K562 (cell line): ENCODE measurements around the gene CASP7. TPM values are rescaled to one million over a fixed set of nuclear protein-coding genes. Genes with fewer than 3 reads are reported as not detected.

Experiments
- ATAC-seq: fragments of 200-7000 bp; cut with Tn5 transposase; 3 replicates; pipeline ENCODE4 v1.9.1; 2020; ENCODE audit warnings: moderate library complexity
- BruUV-seq: library from RNA; stranded (reverse); fragments of 400-500 nt; replicated peaks from 2 replicates; lab custom pipeline; 2021; lab: Mats Ljungman, UMichigan
- CTCF ChIA-PET: fragments of 300-600 bp; formaldehyde crosslinking; extraction: SDS; loops from one replicate; lab custom pipeline; 2021; ENCODE audit warnings: low intra/inter-chr PET ratio; lab: Yijun Ruan, JAX
- POLR2A ChIA-PET: fragments of 300-600, 350-650 bp; sonication (Branson Sonifier 250); formaldehyde crosslinking; extraction: SDS; loops from one replicate; lab custom pipeline; 2021; ENCODE audit warnings: antibody characterized with exemption, inconsistent platforms; lab: Yijun Ruan, JAX
- DNase-seq, 4 experiments: peaks; one replicate each; pipeline versions ENCODE4 v3.0.0 to v3.0.0-alpha.2; 2011 to 2018; ENCODE audit warnings: low spot score in 3 of 4, mixed read lengths in 3 of 4; ENCODE audit errors: extremely low read depth in 1 of 4
- FAIRE-seq: peaks from 2 replicates; lab custom pipeline; 2011; peaks lifted over from hg19 to GRCh38; lab: Jason Lieb, UNC
- H2AFZ ChIP-seq: 2 replicates; pipeline ENCODE4 v1.6.0; 2011; ENCODE audit warnings: low read depth, low read length, control low read depth, inconsistent platforms
- H3K27ac ChIP-seq: fragments of 200-600 bp; 3 replicates; pipeline ENCODE4 v1.8.0; 2011; ENCODE audit warnings: low read depth, mild to moderate bottlenecking, control low read depth, inconsistent platforms, low read length, moderate library complexity, mixed read lengths; ENCODE audit errors: extremely low read depth
- H3K27me3 ChIP-seq, 2 experiments: fragments of 300-600 bp in 1 of 2; 2 replicates in 1 of 2; 3 replicates in 1 of 2; pipeline versions ENCODE4 v1.6.0 to v1.8.0; 2011; ENCODE audit warnings: inconsistent platforms in 2 of 2, low read length in 2 of 2, mild to moderate bottlenecking in 1 of 2, mixed read lengths in 1 of 2, moderate library complexity in 1 of 2; ENCODE audit not compliant: control insufficient read depth in 2 of 2, insufficient read depth in 2 of 2
- H3K36me3 ChIP-seq: fragments of 300-600 bp; 3 replicates; pipeline ENCODE4 v1.8.0; 2011; ENCODE audit warnings: mild to moderate bottlenecking, low read length, inconsistent platforms; ENCODE audit not compliant: control insufficient read depth, insufficient read depth
- H3K4me1 ChIP-seq, 2 experiments: fragments of 200-600 bp in 1 of 2; replicated peaks in 1 of 2; 2 replicates in 1 of 2; 3 replicates in 1 of 2; pipeline versions ENCODE4 v1.5.1 to v1.8.0; 2011; ENCODE audit warnings: inconsistent platforms in 2 of 2, low read length in 2 of 2, mild to moderate bottlenecking in 1 of 2, mixed read lengths in 1 of 2, moderate library complexity in 1 of 2; ENCODE audit not compliant: control insufficient read depth in 2 of 2, insufficient read depth in 2 of 2
- H3K4me2 ChIP-seq: 2 replicates; pipeline ENCODE4 v1.6.1; 2011; ENCODE audit warnings: low read length, control low read depth, inconsistent platforms, mixed read lengths; ENCODE audit not compliant: insufficient read depth
- H3K4me3 ChIP-seq: fragments of 200-600 bp; sonication (generic), shearing (Covaris generic); 2 replicates; pipeline ENCODE4 v1.5.1; 2016; ENCODE audit warnings: control low read depth, inconsistent platforms
- H3K79me2 ChIP-seq: fragments of 200-600 bp; 3 replicates; pipeline ENCODE4 v1.8.0; 2011; ENCODE audit warnings: low read length, inconsistent platforms; ENCODE audit not compliant: control insufficient read depth, insufficient read depth
- H3K9ac ChIP-seq, 2 experiments: 2 replicates each; pipeline versions ENCODE4 v1.6.0 to v1.6.1; 2011; ENCODE audit warnings: low read depth in 2 of 2, low read length in 2 of 2, control low read depth in 1 of 2, inconsistent platforms in 1 of 2, mild to moderate bottlenecking in 1 of 2, mixed read lengths in 1 of 2; ENCODE audit not compliant: insufficient read depth in 1 of 2
- H3K9me1 ChIP-seq: one replicate; pipeline ENCODE4 v1.6.0; 2011; ENCODE audit warnings: inconsistent platforms, mild to moderate bottlenecking, low read length, moderate library complexity; ENCODE audit not compliant: control insufficient read depth, insufficient read depth
- H3K9me3 ChIP-seq: replicated peaks from 2 replicates; pipeline ENCODE4 v1.5.1; 2011; ENCODE audit warnings: low read depth, low read length, inconsistent platforms; ENCODE audit not compliant: control insufficient read depth, insufficient read depth
- H4K20me1 ChIP-seq: replicated peaks from 2 replicates; pipeline ENCODE4 v1.6.1; 2011; ENCODE audit warnings: low read length, inconsistent platforms, mixed read lengths; ENCODE audit not compliant: control insufficient read depth, insufficient read depth
- ASH1L ChIP-seq: fragments of 450-650 bp; IDR thresholded peaks from 2 replicates; pipeline ENCODE4 v1.6.1; 2018; ENCODE audit warnings: borderline replicate concordance, mild to moderate bottlenecking, low read depth; ENCODE audit not compliant: partially characterized antibody
- CEBPB ChIP-seq: fragments of 450-650 bp; IDR thresholded peaks from 2 replicates; pipeline ENCODE4 v1.6.1; 2016; ENCODE audit warnings: missing genetic modification characterization, missing compliant biosample characterization
- DACH1 ChIP-seq: fragments of 450-650 bp; IDR thresholded peaks from 2 replicates; pipeline ENCODE4 v1.6.1; 2018; ENCODE audit not compliant: partially characterized antibody
- GATAD2B ChIP-seq: fragments of 450-650 bp; IDR thresholded peaks from 2 replicates; pipeline ENCODE4 v1.6.1; 2017; ENCODE audit warnings: mild to moderate bottlenecking, borderline replicate concordance
- NFYB ChIP-seq: IDR thresholded peaks from 2 replicates; pipeline ENCODE4 v1.6.1; 2011; ENCODE audit warnings: mild to moderate bottlenecking, moderate library complexity; ENCODE audit not compliant: insufficient read length; ENCODE audit errors: extremely low read depth
- RBM15 ChIP-seq: fragments of 200-400 bp; formaldehyde crosslinking; IDR thresholded peaks from 2 replicates; pipeline ENCODE4 v1.6.1; 2018; ENCODE audit warnings: mild to moderate bottlenecking, low read length, moderate library complexity; ENCODE audit not compliant: insufficient read depth
- SMARCA5 ChIP-seq: fragments of 450-650 bp; IDR thresholded peaks from 2 replicates; pipeline ENCODE4 v1.6.1; 2016
- SRF ChIP-seq, 2 experiments: fragments of 250-450, 450-650 bp in 1 of 2; sonication (Bioruptor Pico) in 1 of 2; sonication (generic) in 1 of 2; formaldehyde crosslinking; IDR thresholded peaks; 2 replicates each; pipeline versions ENCODE4 v1.5.0 to v1.5.1; 2020 to 2022; ENCODE audit warnings: mild to moderate bottlenecking in 1 of 2, missing genetic modification reagents in 1 of 2
- TRIM24 ChIP-seq, 2 experiments: fragments of 450-650 bp; IDR thresholded peaks; 2 replicates each; pipeline ENCODE4 v1.6.1; 2016
- ZNF133 ChIP-seq: fragments of 250-450 bp; sonication (Bioruptor Pico); IDR thresholded peaks from 2 replicates; pipeline ENCODE4 v1.4.0; 2020; ENCODE audit warnings: mild to moderate bottlenecking
- ZNF140 ChIP-seq: fragments of 250-450 bp; sonication (Bioruptor Pico); IDR thresholded peaks from 2 replicates; pipeline ENCODE4 v1.8.0; 2021; ENCODE audit warnings: moderate library complexity, mild to moderate bottlenecking, inconsistent platforms
- ZNF764 ChIP-seq: fragments of 250-450 bp; sonication (Bioruptor Pico); IDR thresholded peaks from 2 replicates; pipeline ENCODE4 v1.4.0; 2020; ENCODE audit warnings: low read depth, mild to moderate bottlenecking, moderate library complexity
- WGBS: fragments of 100-300 bp; shearing (Covaris generic); methylation state at CpG from one replicate; pipeline ENCODE4 v1.1.6; 2016; ENCODE audit warnings: low coverage, mixed read lengths; ENCODE audit not compliant: insufficient coverage; ENCODE audit errors: missing lambda C conversion rate; 5-methylcytosine and 5-hydroxymethylcytosine counted together
- in situ Hi-C: fragments of 300-500 bp; cut with MboI; formaldehyde crosslinking; loops from 4 replicates; pipeline ENCODE4 v1.15.0; 2018; ENCODE audit warnings: inconsistent platforms, mixed read lengths
- intact Hi-C: fragments of 100-400 bp; cut with micrococcal nuclease; formaldehyde crosslinking; loops from 2 replicates; pipeline ENCODE4 v1.14.2; 2022
- polyA plus RNA-seq, 8 experiments: library from polyadenylated mRNA; depleted of rRNA in 4 of 8; stranded (reverse) in 5 of 8; unstranded in 3 of 8; fragments of >200 nt; fragmentation: Nextera tagmentation in 2 of 8; fragmentation: Illumina TruSeq in 1 of 8; extraction: Ambion mirVana in 2 of 8; extraction: Trizol in 1 of 8; gene quantifications; 2 replicates each; pipeline versions ENCODE4 v1.2.1 to v1.2.3, GENCODE V29; 2011 to 2014; ENCODE audit warnings: inconsistent platforms in 1 of 8, missing spikeins in 1 of 8
- total RNA-seq, 7 experiments: library from RNA; depleted of rRNA in 6 of 7; stranded (reverse); fragments of >200 nt in 6 of 7; fragmentation: Illumina TruSeq in 2 of 7; extraction: Trizol in 2 of 7; gene quantifications; 2 replicates each; pipeline versions ENCODE4 v1.2.1 to v1.2.3, GENCODE V29; 2011 to 2021; ENCODE audit warnings: low replicate concordance in 1 of 7
- TF ChIP-seq, protein P1 (sequence below): fragments of 250-450 bp; sonication (Bioruptor Pico); IDR thresholded peaks from 2 replicates; pipeline ENCODE4 v1.8.0; 2022; ENCODE audit warnings: moderate library complexity, mild to moderate bottlenecking, inconsistent platforms
- TF ChIP-seq, protein P2 (sequence below), 2 experiments: IDR thresholded peaks; 2 replicates each; pipeline ENCODE4 v1.6.1; 2011; ENCODE audit warnings: borderline replicate concordance in 1 of 2, control low read depth in 1 of 2, low read depth in 1 of 2, low read length in 1 of 2, mild to moderate bottlenecking in 1 of 2, mixed read lengths in 1 of 2, moderate library complexity in 1 of 2; ENCODE audit not compliant: insufficient read depth in 1 of 2, insufficient read length in 1 of 2, poor library complexity in 1 of 2, severe bottlenecking in 1 of 2; ENCODE audit errors: extremely low read depth in 1 of 2
- TF ChIP-seq, protein P3 (sequence below): fragments of 250-450 bp; sonication (Bioruptor Pico); IDR thresholded peaks from 2 replicates; pipeline ENCODE4 v1.4.0; 2020

CASP7 gene
- total and polyA plus RNA-seq, 9 of the 15 experiments (the other 6 are each of a cell fraction or from before 2014, with no cell fraction given), result 2.2 to 23.3 (median 9.0) TPM

DNA sequence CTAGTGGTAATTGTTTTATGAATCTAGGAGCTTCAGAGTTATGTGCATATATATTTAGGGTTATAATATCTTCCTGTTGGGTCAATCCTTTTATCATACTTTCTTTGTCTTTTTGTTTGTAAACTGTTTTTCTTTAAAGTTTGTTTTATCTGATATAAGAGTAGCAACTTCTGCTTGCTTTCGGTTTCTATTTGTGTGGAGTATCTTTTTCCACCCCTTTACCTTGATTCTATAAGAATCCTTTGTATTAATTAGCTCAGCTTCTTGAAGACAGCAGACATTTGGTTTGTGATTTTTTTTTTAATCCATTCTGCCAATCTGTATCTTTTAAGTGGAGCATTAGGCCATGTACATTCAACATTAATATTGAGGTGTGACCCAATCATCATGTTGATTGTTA, 9.3 kb downstream of the CASP7 start (continued):
- no peak for TF ChIP-seq GATAD2B
- no peak for TF ChIP-seq SMARCA5
- TF ChIP-seq TRIM24 (IDR thresholded peaks at IDR 0.05), result no peak

DNA sequence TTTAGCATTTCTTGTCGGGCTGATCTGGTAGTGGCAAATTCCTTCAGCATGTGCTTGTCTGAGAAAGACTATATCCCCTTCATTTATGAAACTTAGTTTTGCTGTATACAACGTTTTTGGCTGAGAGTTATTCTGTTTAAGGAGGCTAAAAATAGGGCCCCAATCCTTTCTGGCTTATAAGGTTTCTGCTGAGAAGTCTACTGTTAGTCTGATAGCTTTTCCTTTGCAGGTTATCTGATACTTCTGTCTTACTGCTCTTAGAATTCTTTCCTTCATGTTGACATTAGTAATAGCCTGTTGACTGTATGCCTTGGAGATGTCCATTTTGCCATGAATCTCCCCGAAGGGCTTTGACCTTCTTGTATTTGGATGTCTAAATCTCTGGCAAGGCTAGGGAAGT, 9.9 kb downstream of the CASP7 start:
- WGBS, result 5% methylated on average over 3 of the region's 3 CpGs
- no peak overlapping the region for H3K9ac ChIP-seq
- in situ Hi-C loops, result no loop called here
- H3K9me3 ChIP-seq, result no peaks in the 10 kb centered on the region
- H2AFZ ChIP-seq, result no peak overlapping the region
- no peak overlapping the region for H3K4me2 ChIP-seq
- ATAC-seq, result no peak
- intact Hi-C loops, result no loop called here
- no peaks in the 10 kb centered on the region for H3K36me3 ChIP-seq
- CTCF ChIA-PET, result no interaction called here
- no peaks in the 10 kb centered on the region for H3K9me1 ChIP-seq
- H3K4me1 ChIP-seq, result no peaks in the 10 kb centered on the region
- FAIRE-seq, result no peak
- H3K27me3 ChIP-seq, result no peaks in the 10 kb centered on the region
- no peak for DNase-seq
- no peaks in the 10 kb centered on the region for H4K20me1 ChIP-seq
- H3K27ac ChIP-seq, result no peak overlapping the region
- POLR2A ChIA-PET, result no interaction called here
- no peaks in the 10 kb centered on the region for H3K79me2 ChIP-seq
- BruUV-seq, result no TSS peak
- H3K4me3 ChIP-seq, result no peak overlapping the region
- TF ChIP-seq, protein P1, sequence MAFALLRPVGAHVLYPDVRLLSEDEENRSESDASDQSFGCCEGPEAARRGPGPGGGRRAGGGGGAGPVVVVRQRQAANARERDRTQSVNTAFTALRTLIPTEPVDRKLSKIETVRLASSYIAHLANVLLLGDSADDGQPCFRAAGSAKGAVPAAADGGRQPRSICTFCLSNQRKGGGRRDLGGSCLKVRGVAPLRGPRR (CRISPR knock-in tag), result no peak
- no peak for TF ChIP-seq RBM15
- no peak for TF ChIP-seq SRF (CRISPR knock-in tag; IDR thresholded peaks at IDR 0.05)
- no peak for TF ChIP-seq ZNF764
- TF ChIP-seq ASH1L, result no peak
- no peak for TF ChIP-seq ZNF133 (CRISPR knock-in tag)
- TF ChIP-seq, protein P2, sequence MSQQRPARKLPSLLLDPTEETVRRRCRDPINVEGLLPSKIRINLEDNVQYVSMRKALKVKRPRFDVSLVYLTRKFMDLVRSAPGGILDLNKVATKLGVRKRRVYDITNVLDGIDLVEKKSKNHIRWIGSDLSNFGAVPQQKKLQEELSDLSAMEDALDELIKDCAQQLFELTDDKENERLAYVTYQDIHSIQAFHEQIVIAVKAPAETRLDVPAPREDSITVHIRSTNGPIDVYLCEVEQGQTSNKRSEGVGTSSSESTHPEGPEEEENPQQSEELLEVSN (IDR thresholded peaks at IDR 0.05; ENCODE audit: borderline replicate concordance in 1 of 2, extremely low read depth in 1 of 2, insufficient read depth in 1 of 2, insufficient read length in 1 of 2, low read depth in 1 of 2, low read length in 1 of 2, poor library complexity in 1 of 2, severe bottlenecking in 1 of 2), result no peak
- TF ChIP-seq DACH1, result no peak
- TF ChIP-seq, protein P3, sequence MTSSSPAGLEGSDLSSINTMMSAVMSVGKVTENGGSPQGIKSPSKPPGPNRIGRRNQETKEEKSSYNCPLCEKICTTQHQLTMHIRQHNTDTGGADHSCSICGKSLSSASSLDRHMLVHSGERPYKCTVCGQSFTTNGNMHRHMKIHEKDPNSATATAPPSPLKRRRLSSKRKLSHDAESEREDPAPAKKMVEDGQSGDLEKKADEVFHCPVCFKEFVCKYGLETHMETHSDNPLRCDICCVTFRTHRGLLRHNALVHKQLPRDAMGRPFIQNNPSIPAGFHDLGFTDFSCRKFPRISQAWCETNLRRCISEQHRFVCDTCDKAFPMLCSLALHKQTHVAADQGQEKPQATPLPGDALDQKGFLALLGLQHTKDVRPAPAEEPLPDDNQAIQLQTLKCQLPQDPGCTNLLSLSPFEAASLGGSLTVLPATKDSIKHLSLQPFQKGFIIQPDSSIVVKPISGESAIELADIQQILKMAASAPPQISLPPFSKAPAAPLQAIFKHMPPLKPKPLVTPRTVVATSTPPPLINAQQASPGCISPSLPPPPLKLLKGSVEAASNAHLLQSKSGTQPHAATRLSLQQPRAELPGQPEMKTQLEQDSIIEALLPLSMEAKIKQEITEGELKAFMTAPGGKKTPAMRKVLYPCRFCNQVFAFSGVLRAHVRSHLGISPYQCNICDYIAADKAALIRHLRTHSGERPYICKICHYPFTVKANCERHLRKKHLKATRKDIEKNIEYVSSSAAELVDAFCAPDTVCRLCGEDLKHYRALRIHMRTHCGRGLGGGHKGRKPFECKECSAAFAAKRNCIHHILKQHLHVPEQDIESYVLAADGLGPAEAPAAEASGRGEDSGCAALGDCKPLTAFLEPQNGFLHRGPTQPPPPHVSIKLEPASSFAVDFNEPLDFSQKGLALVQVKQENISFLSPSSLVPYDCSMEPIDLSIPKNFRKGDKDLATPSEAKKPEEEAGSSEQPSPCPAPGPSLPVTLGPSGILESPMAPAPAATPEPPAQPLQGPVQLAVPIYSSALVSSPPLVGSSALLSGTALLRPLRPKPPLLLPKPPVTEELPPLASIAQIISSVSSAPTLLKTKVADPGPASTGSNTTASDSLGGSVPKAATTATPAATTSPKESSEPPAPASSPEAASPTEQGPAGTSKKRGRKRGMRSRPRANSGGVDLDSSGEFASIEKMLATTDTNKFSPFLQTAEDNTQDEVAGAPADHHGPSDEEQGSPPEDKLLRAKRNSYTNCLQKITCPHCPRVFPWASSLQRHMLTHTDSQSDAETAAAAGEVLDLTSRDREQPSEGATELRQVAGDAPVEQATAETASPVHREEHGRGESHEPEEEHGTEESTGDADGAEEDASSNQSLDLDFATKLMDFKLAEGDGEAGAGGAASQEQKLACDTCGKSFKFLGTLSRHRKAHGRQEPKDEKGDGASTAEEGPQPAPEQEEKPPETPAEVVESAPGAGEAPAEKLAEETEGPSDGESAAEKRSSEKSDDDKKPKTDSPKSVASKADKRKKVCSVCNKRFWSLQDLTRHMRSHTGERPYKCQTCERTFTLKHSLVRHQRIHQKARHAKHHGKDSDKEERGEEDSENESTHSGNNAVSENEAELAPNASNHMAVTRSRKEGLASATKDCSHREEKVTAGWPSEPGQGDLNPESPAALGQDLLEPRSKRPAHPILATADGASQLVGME, result no peak
- TF ChIP-seq CEBPB (tag), result no peak
- no peak for TF ChIP-seq ZNF140
- no peak for TF ChIP-seq NFYB
